H1 (cell line): ENCODE measurements around the gene HEBP1. TPM values are rescaled to one million over a fixed set of nuclear protein-coding genes. Genes with fewer than 3 reads are reported as not detected.

ENCODE experiments used
- CTCF ChIA-PET: fragments of 300-600 bp; sonication (Branson Sonifier 250); formaldehyde crosslinking; loops from one replicate; lab custom pipeline; 2021; ENCODE audit not compliant: partially characterized antibody; lab: Charles Lee
- POLR2A ChIA-PET: fragments of 300-600 bp; sonication (Branson Sonifier 250); formaldehyde crosslinking; loops from one replicate; lab custom pipeline; 2021; ENCODE audit warnings: inconsistent platforms; ENCODE audit not compliant: partially characterized antibody; lab: Charles Lee
- DNase-seq, 2 experiments: peaks; one replicate each; pipeline versions ENCODE4 v3.0.0 to v3.0.0-alpha.2; 2010 to 2022; ENCODE audit warnings: low spot score in 2 of 2, low read depth in 1 of 2, mixed read lengths in 1 of 2
- FAIRE-seq: peaks from 2 replicates; lab custom pipeline; 2011; peaks lifted over from hg19 to GRCh38; lab: Jason Lieb, UNC
- H2AFZ ChIP-seq: 2 replicates; pipeline ENCODE4 v1.8.1; 2012; ENCODE audit warnings: low read length, inconsistent platforms
- H2AK5ac ChIP-seq: 2 replicates; pipeline ENCODE4 v1.6.1; 2013; ENCODE audit warnings: low read depth, low read length
- H2BK120ac ChIP-seq: replicated peaks from 2 replicates; pipeline ENCODE3; 2013; ENCODE audit warnings: low read depth, low read length, inconsistent platforms
- H2BK12ac ChIP-seq: 2 replicates; pipeline ENCODE4 v1.6.1; 2013; ENCODE audit warnings: low read depth, low read length
- H2BK15ac ChIP-seq: 2 replicates; pipeline ENCODE4 v1.6.1; 2013; ENCODE audit warnings: low read length
- H2BK20ac ChIP-seq: 2 replicates; pipeline ENCODE4 v1.6.1; 2013; ENCODE audit warnings: low read length
- H2BK5ac ChIP-seq: 2 replicates; pipeline ENCODE4 v1.6.1; 2013; ENCODE audit warnings: low read depth, low read length
- H3K14ac ChIP-seq: 2 replicates; pipeline ENCODE4 v1.6.1; 2013; ENCODE audit warnings: inconsistent platforms; ENCODE audit not compliant: insufficient read length
- H3K18ac ChIP-seq: 2 replicates; pipeline ENCODE4 v1.6.1; 2013; ENCODE audit warnings: low read length; ENCODE audit errors: extremely low read depth
- H3K23ac ChIP-seq: 2 replicates; pipeline ENCODE4 v1.6.1; 2013; ENCODE audit warnings: inconsistent platforms; ENCODE audit not compliant: insufficient read length
- H3K23me2 ChIP-seq: 2 replicates; pipeline ENCODE4 v1.6.1; 2013; ENCODE audit warnings: low read depth, low read length
- H3K27ac ChIP-seq: 2 replicates; pipeline ENCODE4 v1.6.1; 2011; ENCODE audit warnings: low read depth, low read length, inconsistent platforms
- H3K27me3 ChIP-seq, 4 experiments: replicated peaks in 1 of 4; 1 replicate in 1 of 4; 2 replicates in 3 of 4; pipeline versions ENCODE4 v1.6.1 to v1.8.1; 2011 to 2013; ENCODE audit warnings: low read length in 3 of 4, mild to moderate bottlenecking in 3 of 4, inconsistent platforms in 2 of 4, mixed read lengths in 2 of 4, moderate library complexity in 1 of 4; ENCODE audit not compliant: control insufficient read depth in 3 of 4, insufficient read depth in 3 of 4; ENCODE audit errors: extremely low read depth in 1 of 4
- H3K36me3 ChIP-seq, 4 experiments: 2 replicates each; pipeline versions ENCODE4 v1.6.1 to v1.8.1; 2011 to 2013; ENCODE audit warnings: mild to moderate bottlenecking in 4 of 4, low read length in 3 of 4, moderate library complexity in 2 of 4, control low read depth in 1 of 4, inconsistent platforms in 1 of 4; ENCODE audit not compliant: insufficient read depth in 4 of 4, control insufficient read depth in 2 of 4
- H3K4ac ChIP-seq: replicated peaks from 2 replicates; pipeline ENCODE3; 2013; ENCODE audit warnings: low read length, low read depth, mixed read lengths, inconsistent platforms; ENCODE audit not compliant: insufficient read length
- H3K4me1 ChIP-seq, 4 experiments: replicated peaks in 1 of 4; 1 replicate in 1 of 4; 2 replicates in 3 of 4; pipeline versions ENCODE4 v1.6.1 to v1.8.1; 2011 to 2013; ENCODE audit warnings: low read length in 3 of 4, inconsistent platforms in 2 of 4, mixed read lengths in 1 of 4; ENCODE audit not compliant: insufficient read depth in 4 of 4, control insufficient read depth in 3 of 4
- H3K4me2 ChIP-seq, 2 experiments: 2 replicates each; pipeline versions ENCODE4 v1.6.1 to v1.8.1; 2011 to 2013; ENCODE audit warnings: low read depth in 2 of 2, low read length in 2 of 2, control low read depth in 1 of 2, inconsistent platforms in 1 of 2, mild to moderate bottlenecking in 1 of 2; ENCODE audit not compliant: insufficient read depth in 1 of 2
- H3K4me3 ChIP-seq, 4 experiments: fragments of 200-600, 300-600 bp in 1 of 4; sonication (generic), shearing (Covaris generic), sonication (Bioruptor Twin) in 1 of 4; 2 replicates each; pipeline versions ENCODE4 v1.5.1 to v1.8.1; 2011 to 2016; ENCODE audit warnings: low read length in 4 of 4, low read depth in 3 of 4, control low read depth in 2 of 4, inconsistent platforms in 2 of 4, mild to moderate bottlenecking in 2 of 4, mixed read lengths in 1 of 4, moderate library complexity in 1 of 4; ENCODE audit not compliant: insufficient read depth in 2 of 4; ENCODE audit errors: extremely low read depth in 1 of 4
- H3K56ac ChIP-seq: replicated peaks from 2 replicates; pipeline ENCODE3; 2013; ENCODE audit warnings: low read depth, mild to moderate bottlenecking, mixed read lengths, low read length, inconsistent platforms; ENCODE audit not compliant: insufficient read length
- H3K79me1 ChIP-seq: 2 replicates; pipeline ENCODE4 v1.6.1; 2013; ENCODE audit warnings: low read depth, low read length, control low read depth
- H3K79me2 ChIP-seq, 2 experiments: 2 replicates each; pipeline versions ENCODE4 v1.6.1 to v1.8.1; 2012 to 2013; ENCODE audit warnings: low read length in 2 of 2, mild to moderate bottlenecking in 2 of 2, inconsistent platforms in 1 of 2; ENCODE audit not compliant: insufficient read depth in 2 of 2, control insufficient read depth in 1 of 2
- H3K9ac ChIP-seq, 4 experiments: replicated peaks in 1 of 4; 1 replicate in 1 of 4; 2 replicates in 3 of 4; pipeline versions ENCODE4 v1.6.1 to v1.8.1; 2011 to 2013; ENCODE audit warnings: low read depth in 3 of 4, low read length in 3 of 4, control low read depth in 2 of 4, mild to moderate bottlenecking in 2 of 4, moderate library complexity in 2 of 4, inconsistent platforms in 1 of 4; ENCODE audit errors: extremely low read depth in 1 of 4
- H3K9me3 ChIP-seq, 2 experiments: 2 replicates each; pipeline versions ENCODE4 v1.6.1 to v1.8.1; 2012 to 2013; ENCODE audit warnings: mild to moderate bottlenecking in 2 of 2, moderate library complexity in 2 of 2, control low read depth in 1 of 2, inconsistent platforms in 1 of 2, low read depth in 1 of 2, low read length in 1 of 2, mixed read lengths in 1 of 2; ENCODE audit not compliant: insufficient read depth in 2 of 2
- H4K20me1 ChIP-seq, 2 experiments: replicated peaks in 1 of 2; 2 replicates each; pipeline versions ENCODE3 to v1.8.1; 2011 to 2013; ENCODE audit warnings: inconsistent platforms in 2 of 2, low read length in 2 of 2, mild to moderate bottlenecking in 1 of 2; ENCODE audit not compliant: insufficient read depth in 2 of 2, control insufficient read depth in 1 of 2
- H4K5ac ChIP-seq: 2 replicates; pipeline ENCODE4 v1.6.1; 2013; ENCODE audit warnings: low read length, low read depth, mixed read lengths, inconsistent platforms; ENCODE audit not compliant: insufficient read length
- H4K8ac ChIP-seq: 2 replicates; pipeline ENCODE4 v1.8.0; 2013; ENCODE audit warnings: mild to moderate bottlenecking, moderate library complexity, low read length, inconsistent platforms; ENCODE audit not compliant: insufficient read depth; ENCODE audit errors: extremely low read depth
- H4K91ac ChIP-seq: replicated peaks from 2 replicates; pipeline ENCODE3; 2013; ENCODE audit warnings: low read length, mixed read lengths, inconsistent platforms; ENCODE audit not compliant: insufficient read length
- ASH2L ChIP-seq: fragments of 200-600, 300-600 bp; sonication (generic); IDR thresholded peaks from one replicate; pipeline ENCODE4 v1.7.1; 2017; ENCODE audit warnings: low read length
- RAD21 ChIP-seq, 2 experiments: IDR thresholded peaks in 1 of 2; conservative IDR thresholded peaks in 1 of 2; 2 replicates each; pipeline ENCODE4 v1.6.1; 2011; ENCODE audit warnings: low read depth in 2 of 2, low read length in 2 of 2, improper control_type of control experiment in 1 of 2, inconsistent platforms in 1 of 2, mild to moderate bottlenecking in 1 of 2, moderate library complexity in 1 of 2
- RBBP5 ChIP-seq: IDR thresholded peaks from 2 replicates; pipeline ENCODE4 v1.7.1; 2012; ENCODE audit warnings: low read depth, mild to moderate bottlenecking, inconsistent platforms, low read length, moderate library complexity, borderline replicate concordance
- TAF1 ChIP-seq: IDR thresholded peaks from 2 replicates; pipeline ENCODE4 v1.6.1; 2011; ENCODE audit warnings: mild to moderate bottlenecking, low read depth, low read length
- TBP ChIP-seq: IDR thresholded peaks from 2 replicates; pipeline ENCODE4 v1.6.1; 2011; ENCODE audit warnings: low read depth, low read length, improper control_type of control experiment
- TEAD4 ChIP-seq: IDR thresholded peaks from 2 replicates; pipeline ENCODE4 v1.6.1; 2012; ENCODE audit warnings: low read depth, low read length, inconsistent platforms, mixed read lengths
- USF2 ChIP-seq: IDR thresholded peaks from 2 replicates; pipeline ENCODE4 v1.6.1; 2011; ENCODE audit warnings: low read length, improper control_type of control experiment
- WGBS, 2 experiments: shearing (Covaris generic) in 1 of 2; methylation state at CpG; one replicate each; pipeline versions ENCODE4 v1.1.6 to v1.1.7; 2013 to 2015; ENCODE audit warnings: low lambda C conversion rate in 2 of 2, mixed read lengths in 2 of 2, inconsistent platforms in 1 of 2, low coverage in 1 of 2, missing lambda C conversion rate in 1 of 2; ENCODE audit not compliant: insufficient replicate concordance in 2 of 2, insufficient coverage in 1 of 2, insufficient read length in 1 of 2; ENCODE audit errors: extremely low coverage in 1 of 2, missing lambda C conversion rate in 1 of 2; 5-methylcytosine and 5-hydroxymethylcytosine counted together
- polyA plus RNA-seq, 7 experiments: library from polyadenylated mRNA; depleted of rRNA in 3 of 7; stranded (reverse) in 5 of 7; unstranded in 2 of 7; fragments of >200 nt in 5 of 7; fragments of 200-250 nt in 2 of 7; gene quantifications; 1 replicate in 5 of 7; 2 replicates in 1 of 7; 4 replicates in 1 of 7; pipeline versions ENCODE4 v1.2.1 to v1.2.3, GENCODE V29; 2011 to 2013; ENCODE audit warnings: missing spikeins in 2 of 7, mixed read lengths in 2 of 7
- total RNA-seq: library from RNA; stranded (reverse); fragmentation: NEBNext Ultra II Directional; extraction: Animal tissue kit (Norgen Biotek cat#: 25700); gene quantifications from 2 replicates; pipeline ENCODE4 v1.2.1, GENCODE V29; 2021
- TF ChIP-seq, protein P1 (sequence below), 3 experiments: IDR thresholded peaks; 1 replicate in 2 of 3; 2 replicates in 1 of 3; pipeline versions ENCODE4 v1.5.1 to v1.6.1; 2011; ENCODE audit warnings: low read length in 3 of 3, mild to moderate bottlenecking in 3 of 3, inconsistent platforms in 2 of 3, low read depth in 1 of 3, moderate library complexity in 1 of 3; ENCODE audit not compliant: insufficient read depth in 1 of 3; ENCODE audit errors: control extremely low read depth in 1 of 3

The HEBP1 gene
- total and polyA plus RNA-seq, 2 of the 8 experiments (the other 6 are each of a cell fraction or from before 2014, with no cell fraction given), result 30.8 to 56.1 TPM

DNA sequence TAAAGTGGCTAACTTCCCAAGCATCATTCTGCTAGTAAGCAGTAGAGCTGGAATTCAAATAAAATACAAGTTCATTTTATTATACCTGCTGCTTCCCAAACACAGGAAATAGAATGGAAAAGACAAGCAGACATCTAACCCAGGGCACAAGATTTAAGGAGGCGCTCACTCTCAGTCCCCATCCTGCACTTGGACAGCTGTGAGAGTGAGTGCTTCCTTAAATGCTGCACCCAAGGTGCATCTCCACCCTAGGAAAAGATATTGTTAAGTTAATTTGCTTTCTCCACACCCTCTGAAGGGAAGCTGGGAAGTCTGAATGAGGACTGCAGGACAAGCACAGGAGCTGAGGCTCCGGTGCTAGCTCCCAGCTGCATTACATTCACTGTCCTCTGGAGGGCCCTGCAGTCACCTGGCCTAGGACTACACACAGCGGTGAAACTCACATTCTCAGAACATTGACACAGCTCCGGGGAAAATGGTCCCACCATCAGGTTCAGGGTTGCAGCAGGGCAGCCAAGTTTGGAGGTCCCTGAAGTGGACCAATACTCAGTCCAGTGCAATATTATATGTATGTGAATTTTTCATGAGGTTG, 14.2 kb downstream of the HEBP1 start:
- Histone ChIP-seq H2BK12ac (no peak overlapping the region), H3K4me1 (peaks cover 4 to 13% (median 7%) of the 10 kb centered on the region in 4 experiments; a peak in 5 of 7 replicates), H4K20me1 (peaks cover 0 to 2% of the 10 kb centered on the region in 2 experiments), H4K5ac (no peak overlapping the region), H3K56ac (no peak overlapping the region), H2BK20ac (no peak overlapping the region), H3K4ac (no peak overlapping the region), H3K79me1 (peaks cover 2% of the 10 kb centered on the region; the same call in 1 of the 2 replicates), H3K14ac (no peak overlapping the region), H3K36me3 (peaks cover 6 to 31% (median 24%) of the 10 kb centered on the region in 4 experiments), H3K18ac (no peak overlapping the region), H3K9ac (no peak overlapping the region), H3K23ac (no peak overlapping the region), H3K27me3 (no peaks in the 10 kb centered on the region), H2BK120ac (no peak overlapping the region), H2BK15ac (no peak overlapping the region), H3K4me2 (no peak overlapping the region), H4K91ac (no peak overlapping the region), H3K9me3 (no peaks in the 10 kb centered on the region), H2BK5ac (no peak overlapping the region), H3K27ac (no peak overlapping the region), H3K79me2 (no peaks in the 10 kb centered on the region), H2AFZ (no peak overlapping the region), H4K8ac (no peak overlapping the region), H3K4me3 (no peak overlapping the region), H2AK5ac (no peak overlapping the region), H3K23me2 (no peaks in the 10 kb centered on the region)
- FAIRE-seq (peak; percentile 95), DNase-seq (peak in 1 of 2 experiments; percentile 70)
- ChIA-PET CTCF (interaction anchor here (0.5 to 9.5 kb wide), 50 partner anchors 9 to 1682 kb away, joined by 3 to 118 read pairs (median 4); partner anchors contain the start of genes FAM234B and GPRC5A), POLR2A (interaction anchor here (0.6 to 1.1 kb wide), 3 partner anchors 29 to 223 kb away, joined by 3 read pairs; no protein-coding TSS in a partner anchor)
- TF ChIP-seq RAD21 (IDR thresholded peaks at IDR 0.05 in 1 of 2, conservative IDR thresholded peaks at IDR 0.05 in 1 of 2; ENCODE audit: low read depth in 2 of 2, low read length in 2 of 2), result peak; percentile 82 to 87
- TF ChIP-seq TAF1, result no peak
- peak; percentile 27; the same call in 1 of the 2 replicates for TF ChIP-seq USF2
- TF ChIP-seq ASH2L, result peak; percentile 68
- TF ChIP-seq TEAD4, result peak; percentile 36; the same call in 1 of the 2 replicates
- TF ChIP-seq, protein P1, sequence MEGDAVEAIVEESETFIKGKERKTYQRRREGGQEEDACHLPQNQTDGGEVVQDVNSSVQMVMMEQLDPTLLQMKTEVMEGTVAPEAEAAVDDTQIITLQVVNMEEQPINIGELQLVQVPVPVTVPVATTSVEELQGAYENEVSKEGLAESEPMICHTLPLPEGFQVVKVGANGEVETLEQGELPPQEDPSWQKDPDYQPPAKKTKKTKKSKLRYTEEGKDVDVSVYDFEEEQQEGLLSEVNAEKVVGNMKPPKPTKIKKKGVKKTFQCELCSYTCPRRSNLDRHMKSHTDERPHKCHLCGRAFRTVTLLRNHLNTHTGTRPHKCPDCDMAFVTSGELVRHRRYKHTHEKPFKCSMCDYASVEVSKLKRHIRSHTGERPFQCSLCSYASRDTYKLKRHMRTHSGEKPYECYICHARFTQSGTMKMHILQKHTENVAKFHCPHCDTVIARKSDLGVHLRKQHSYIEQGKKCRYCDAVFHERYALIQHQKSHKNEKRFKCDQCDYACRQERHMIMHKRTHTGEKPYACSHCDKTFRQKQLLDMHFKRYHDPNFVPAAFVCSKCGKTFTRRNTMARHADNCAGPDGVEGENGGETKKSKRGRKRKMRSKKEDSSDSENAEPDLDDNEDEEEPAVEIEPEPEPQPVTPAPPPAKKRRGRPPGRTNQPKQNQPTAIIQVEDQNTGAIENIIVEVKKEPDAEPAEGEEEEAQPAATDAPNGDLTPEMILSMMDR (IDR thresholded peaks at IDR 0.05; ENCODE audit: control extremely low read depth in 1 of 3, insufficient read depth in 1 of 3, low read depth in 1 of 3, low read length in 3 of 3), result peak; percentile 76 to 95 (median 84)
- peak; percentile 38; the same call in 1 of the 2 replicates for TF ChIP-seq TBP
- TF ChIP-seq RBBP5, result no peak
- WGBS, 2 experiments, result 60% methylated on average over 4 of the region's 4 CpGs; no CpG with 5 or more reads in 1 of the 2 experiments
